GM18951 (cell line): Measurements from ENCODE around the gene ADAMTSL4.
"Not testable (repeated sequence)": the region's sequence is repeated elsewhere in the genome, so short reads cannot be mapped to it uniquely, and the experiment has no call there.

Source experiments
- POLR2A ChIP-seq: IDR thresholded peaks from 4 replicates; pipeline ENCODE4 v1.6.1; 2011; ENCODE audit warnings: mild to moderate bottlenecking; ENCODE audit not compliant: insufficient read length, insufficient read depth; ENCODE audit errors: extremely low read depth
- in situ Hi-C: fragments of 300-500 bp; cut with MboI; formaldehyde crosslinking; loops from one replicate; pipeline ENCODE4 v1.12.0; 2022; ENCODE audit warnings: low sequenced_read_pairs, mixed read lengths, inconsistent platforms; ENCODE audit not compliant: unreplicated experiment

Gene ADAMTSL4

GRCh38 chr1:150562446-150563339 is 13.5 kb downstream of the ADAMTSL4 start:
- in situ Hi-C loops = no loop called here

GRCh38 chr1:150563340-150564038 is 14.3 kb downstream of the ADAMTSL4 start:
- no peak for TF ChIP-seq POLR2A
- in situ Hi-C loops = no loop called here

More at GRCh38 chr1:150562446-150563339, 13.5 kb downstream of the ADAMTSL4 start:
- TF ChIP-seq POLR2A = peak; percentile 27

- TF ChIP-seq POLR2A = no peak
- in situ Hi-C loops = no loop called here
Observed at GRCh38 chr1:150564051-150564991, 15.1 kb downstream of the ADAMTSL4 start.

- in situ Hi-C loops = loop anchor here (5.0 kb wide), 1 partner anchor 47 kb away; no protein-coding TSS in a partner anchor
Observed at GRCh38 chr1:150565240-150565991, 16.2 kb downstream of the ADAMTSL4 start.

- in situ Hi-C loops = loop anchor here (5.0 kb wide), 1 partner anchor 46 kb away; no protein-coding TSS in a partner anchor
- TF ChIP-seq POLR2A = no peak
Observed at GRCh38 chr1:150566589-150567340, 17.6 kb downstream of the ADAMTSL4 start.

GRCh38 chr1:150567341-150567716 is 18.1 kb downstream of the ADAMTSL4 start:
- peak; percentile 21 for TF ChIP-seq POLR2A
- in situ Hi-C loops = loop anchor here (5.0 kb wide), 1 partner anchor 45 kb away; no protein-coding TSS in a partner anchor

GRCh38 chr1:150567717-150568593 is 18.7 kb downstream of the ADAMTSL4 start:
- in situ Hi-C loops = loop anchor here (5.0 kb wide), 1 partner anchor 44 kb away; no protein-coding TSS in a partner anchor
- TF ChIP-seq POLR2A = no peak

- in situ Hi-C loops = loop anchor here (5.0 kb wide), 1 partner anchor 44 kb away; no protein-coding TSS in a partner anchor
- TF ChIP-seq POLR2A = peak; percentile 42
Observed at GRCh38 chr1:150568594-150568966, 19.4 kb downstream of the ADAMTSL4 start.

GRCh38 chr1:150572918-150573647 is 23.9 kb downstream of the ADAMTSL4 start:
- in situ Hi-C loops = no loop called here
- peak; percentile 43 for TF ChIP-seq POLR2A

- in situ Hi-C loops = not testable (repeated sequence)
Observed at GRCh38 chr1:150573648-150574071, 24.5 kb downstream of the ADAMTSL4 start.
